HL-60 (cell line): ENCODE results near the gene TFCP2.

Experiments used
- DNase-seq, 2 experiments: peaks; one replicate each; pipeline ENCODE4 v3.0.0-alpha.2; 2010 to 2020; ENCODE audit warnings: low read depth in 1 of 2, low spot score in 1 of 2
- H3K27ac ChIP-seq: fragments of 250-450 bp; sonication (Bioruptor Pico); replicated peaks from 2 replicates; pipeline ENCODE4 v1.5.1; 2020; ENCODE audit warnings: mild to moderate bottlenecking, moderate library complexity
- H3K27me3 ChIP-seq: fragments of 250-450 bp; sonication (Bioruptor Pico); 2 replicates; pipeline ENCODE4 v1.5.1; 2021; ENCODE audit warnings: mild to moderate bottlenecking, moderate library complexity; ENCODE audit not compliant: insufficient read depth, poor library complexity, severe bottlenecking
- H3K4me3 ChIP-seq: replicated peaks from 2 replicates; pipeline ENCODE4 v1.5.1; 2011; ENCODE audit warnings: mild to moderate bottlenecking, control low read depth, low read length; ENCODE audit not compliant: insufficient read depth
- GABPA ChIP-seq: IDR thresholded peaks from 2 replicates; pipeline ENCODE4 v1.6.1; 2012; ENCODE audit warnings: low read depth
- POLR2AphosphoS5 ChIP-seq: IDR thresholded peaks from 2 replicates; pipeline ENCODE4 v1.6.1; 2012; ENCODE audit warnings: low read depth
- REST ChIP-seq: IDR thresholded peaks from 2 replicates; pipeline ENCODE4 v1.6.1; 2012; ENCODE audit warnings: low read depth; ENCODE audit not compliant: insufficient replicate concordance
- SPI1 ChIP-seq: IDR thresholded peaks from 2 replicates; pipeline ENCODE4 v1.6.1; 2012; ENCODE audit warnings: low read depth, mild to moderate bottlenecking, borderline replicate concordance
- TF ChIP-seq, protein P1 (sequence below): IDR thresholded peaks from one replicate; pipeline ENCODE4 v1.5.1; 2011; ENCODE audit warnings: low read length, control low read depth, inconsistent platforms; ENCODE audit not compliant: insufficient read depth

Gene TFCP2

GRCh38 chr12:51216642-51217041 is 43.7 kb upstream of the TFCP2 start:
- Histone ChIP-seq H3K27me3 (no peaks in the 10 kb centered on the region), H3K4me3 (no peak overlapping the region), H3K27ac (no peak overlapping the region)
- DNase-seq = no peak
- TF ChIP-seq REST = no peak
- TF ChIP-seq, protein P1, sequence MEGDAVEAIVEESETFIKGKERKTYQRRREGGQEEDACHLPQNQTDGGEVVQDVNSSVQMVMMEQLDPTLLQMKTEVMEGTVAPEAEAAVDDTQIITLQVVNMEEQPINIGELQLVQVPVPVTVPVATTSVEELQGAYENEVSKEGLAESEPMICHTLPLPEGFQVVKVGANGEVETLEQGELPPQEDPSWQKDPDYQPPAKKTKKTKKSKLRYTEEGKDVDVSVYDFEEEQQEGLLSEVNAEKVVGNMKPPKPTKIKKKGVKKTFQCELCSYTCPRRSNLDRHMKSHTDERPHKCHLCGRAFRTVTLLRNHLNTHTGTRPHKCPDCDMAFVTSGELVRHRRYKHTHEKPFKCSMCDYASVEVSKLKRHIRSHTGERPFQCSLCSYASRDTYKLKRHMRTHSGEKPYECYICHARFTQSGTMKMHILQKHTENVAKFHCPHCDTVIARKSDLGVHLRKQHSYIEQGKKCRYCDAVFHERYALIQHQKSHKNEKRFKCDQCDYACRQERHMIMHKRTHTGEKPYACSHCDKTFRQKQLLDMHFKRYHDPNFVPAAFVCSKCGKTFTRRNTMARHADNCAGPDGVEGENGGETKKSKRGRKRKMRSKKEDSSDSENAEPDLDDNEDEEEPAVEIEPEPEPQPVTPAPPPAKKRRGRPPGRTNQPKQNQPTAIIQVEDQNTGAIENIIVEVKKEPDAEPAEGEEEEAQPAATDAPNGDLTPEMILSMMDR = no peak
- no peak for TF ChIP-seq SPI1
- no peak for TF ChIP-seq POLR2AphosphoS5
- no peak for TF ChIP-seq GABPA

DNA sequence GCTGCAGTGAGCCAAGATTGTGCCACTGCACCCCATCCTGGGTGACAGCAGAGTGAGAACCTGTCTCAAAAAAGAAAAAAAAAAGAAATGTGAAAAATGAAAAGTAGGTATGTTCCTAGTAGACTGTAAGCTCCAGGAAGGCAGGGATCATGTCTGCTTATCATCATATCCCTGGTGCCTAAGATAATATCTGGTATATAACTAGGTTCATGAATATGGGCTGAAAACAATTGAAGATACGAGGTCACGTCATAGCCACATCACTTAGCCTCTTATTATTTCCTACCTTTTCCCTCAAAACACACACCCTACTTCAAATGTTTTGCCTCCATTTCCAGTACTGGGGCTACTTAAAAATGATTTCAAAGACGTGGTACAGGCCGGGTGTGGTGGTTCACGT is 42.0 kb upstream of the TFCP2 start:
- no peak overlapping the region for H3K27ac ChIP-seq
- TF ChIP-seq REST (no peak), POLR2AphosphoS5 (no peak), GABPA (no peak), SPI1 (no peak)
- TF ChIP-seq, protein P1 = no peak
- H3K4me3 ChIP-seq = no peak overlapping the region
- no peaks in the 10 kb centered on the region for H3K27me3 ChIP-seq
- no peak for DNase-seq

DNA sequence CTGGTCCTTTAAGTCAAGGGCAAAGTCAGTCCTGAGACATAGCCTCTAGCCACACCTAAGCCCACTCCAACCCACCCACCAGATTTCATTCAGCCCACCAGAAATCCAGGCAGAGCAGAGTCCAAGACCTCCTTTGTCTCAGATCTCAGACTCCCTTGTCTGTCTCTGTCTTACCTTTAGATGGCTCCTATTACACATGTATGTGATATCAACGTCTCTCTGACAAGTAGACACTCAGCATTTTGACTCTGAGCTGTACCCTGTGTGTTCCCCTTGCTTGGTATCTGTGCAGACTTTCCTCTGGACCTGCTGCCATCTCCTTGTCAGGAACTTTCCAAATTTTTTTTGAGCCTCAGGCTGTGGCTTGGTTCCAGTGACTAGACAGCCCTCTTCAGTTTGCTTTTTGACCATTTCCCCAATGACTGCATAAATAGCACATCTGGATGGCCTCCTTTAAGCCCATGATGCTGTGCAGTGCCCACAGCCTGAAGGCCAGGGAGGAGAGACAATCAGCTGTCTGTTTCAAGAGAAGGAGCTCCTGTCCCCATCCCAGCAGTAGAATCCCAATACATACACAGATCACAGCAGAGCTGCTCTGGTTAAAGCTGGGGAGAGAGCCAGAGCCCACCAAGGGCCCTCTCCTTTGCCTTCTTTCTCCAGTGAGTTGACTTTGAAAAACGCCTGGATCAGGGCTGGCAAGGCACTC is 37.9 kb upstream of the TFCP2 start:
- Histone ChIP-seq H3K27ac (no peak overlapping the region), H3K27me3 (no peaks in the 10 kb centered on the region), H3K4me3 (no peak overlapping the region)
- DNase-seq = no peak
- TF ChIP-seq GABPA (no peak), REST (no peak), SPI1 (no peak), POLR2AphosphoS5 (no peak)
- TF ChIP-seq, protein P1 = no peak
